ENCODE data around the gene TMLHE. TPM values are rescaled to one million over a fixed set of nuclear protein-coding genes. Genes with fewer than 3 reads are reported as not detected.
"Not testable (repeated sequence)": the region's sequence is repeated elsewhere in the genome, so short reads cannot be mapped to it uniquely, and the experiment has no call there.

The TMLHE gene
- polyA plus RNA-seq, 3 donors, result 14.3 to 28.3 (median 28.2) TPM

GRCh38 chrX:155514225-155514624, 98.5 kb downstream of the TMLHE start:
- Mint-ChIP-seq H3K27ac (no peak overlapping the region), H3K9me3 (peaks cover 0 to 3% (median 2%) of the 10 kb centered on the region in 7 donors), H3K27me3 (ENCODE audit: low read depth in 3 of 3) (no peaks in the 10 kb centered on the region), H3K4me3 (no peak overlapping the region), H3K36me3 (peaks cover 19 to 21% of the 10 kb centered on the region in 2 donors), H3K4me1 (no peaks in the 10 kb centered on the region)
- H3K79me2 ChIP-seq (ENCODE audit: insufficient read depth, low read length), result no peaks in the 10 kb centered on the region
- H3K36me3 ChIP-seq (replicated peaks in 1 of 2; ENCODE audit: control insufficient read depth in 1 of 2, insufficient read depth in 2 of 2, low read length in 2 of 2), result peaks cover 6 to 29% of the 10 kb centered on the region in 2 donors
- H3K27ac ChIP-seq (ENCODE audit: low read depth in 1 of 2, low read length in 2 of 2), result no peak overlapping the region
- no peak overlapping the region for H3K4me3 ChIP-seq (replicated peaks in 1 of 3; ENCODE audit: low read depth in 2 of 3, low read length in 3 of 3)
- H4K20me1 ChIP-seq (ENCODE audit: insufficient read depth, low read length), result no peaks in the 10 kb centered on the region
- H3K4me1 ChIP-seq (ENCODE audit: control insufficient read depth in 1 of 2, insufficient read depth in 2 of 2, low read length in 2 of 2), result no peaks in the 10 kb centered on the region
- no peak overlapping the region for H3K4me2 ChIP-seq (replicated peaks; ENCODE audit: extremely low read depth, low read length, poor library complexity, severe bottlenecking)
- H3K27me3 ChIP-seq (ENCODE audit: control insufficient read depth in 2 of 2, insufficient read depth in 2 of 2, low read length in 2 of 2), result no peaks in the 10 kb centered on the region
- no peak for DNase-seq
- intact Hi-C loops (cut with micrococcal nuclease), result no loop called here
- H3K9ac ChIP-seq (ENCODE audit: insufficient read depth, low read length, poor library complexity, severe bottlenecking), result no peak overlapping the region
- no peak for TF ChIP-seq CTCF (IDR thresholded peaks at IDR 0.05)
- H3K9me3 ChIP-seq (replicated peaks in 1 of 2; ENCODE audit: control insufficient read depth in 1 of 2, insufficient read depth in 1 of 2, low read length in 2 of 2), result no peaks in the 10 kb centered on the region
- H2AFZ ChIP-seq (ENCODE audit: insufficient read depth, low read depth, low read length, poor library complexity, severe bottlenecking), result no peak overlapping the region

GRCh38 chrX:155505296-155505695, 107.5 kb downstream of the TMLHE start:
- H3K4me1 ChIP-seq (ENCODE audit: control insufficient read depth in 1 of 2, insufficient read depth in 2 of 2, low read length in 2 of 2), result no peaks in the 10 kb centered on the region
- H3K27ac Mint-ChIP-seq, result no peak overlapping the region

GRCh38 chrX:155495134-155495533, 117.6 kb downstream of the TMLHE start:
- H3K4me3 ChIP-seq (replicated peaks in 1 of 3; ENCODE audit: low read depth in 2 of 3, low read length in 3 of 3); H3K4me1 Mint-ChIP-seq; H3K4me3 Mint-ChIP-seq; H3K27me3 Mint-ChIP-seq (ENCODE audit: low read depth in 3 of 3); H3K27ac Mint-ChIP-seq; H3K36me3 Mint-ChIP-seq; H3K9me3 Mint-ChIP-seq; intact Hi-C loops (cut with micrococcal nuclease); H3K27me3 ChIP-seq (ENCODE audit: control insufficient read depth in 2 of 2, insufficient read depth in 2 of 2, low read length in 2 of 2); H3K4me2 ChIP-seq (replicated peaks; ENCODE audit: extremely low read depth, low read length, poor library complexity, severe bottlenecking); H3K4me1 ChIP-seq (ENCODE audit: control insufficient read depth in 1 of 2, insufficient read depth in 2 of 2, low read length in 2 of 2); H4K20me1 ChIP-seq (ENCODE audit: insufficient read depth, low read length); H3K9me3 ChIP-seq (replicated peaks in 1 of 2; ENCODE audit: control insufficient read depth in 1 of 2, insufficient read depth in 1 of 2, low read length in 2 of 2); H3K36me3 ChIP-seq (replicated peaks in 1 of 2; ENCODE audit: control insufficient read depth in 1 of 2, insufficient read depth in 2 of 2, low read length in 2 of 2); H2AFZ ChIP-seq (ENCODE audit: insufficient read depth, low read depth, low read length, poor library complexity, severe bottlenecking); DNase-seq; H3K9ac ChIP-seq (ENCODE audit: insufficient read depth, low read length, poor library complexity, severe bottlenecking); H3K79me2 ChIP-seq (ENCODE audit: insufficient read depth, low read length); H3K27ac ChIP-seq (ENCODE audit: low read depth in 1 of 2, low read length in 2 of 2): not testable (repeated sequence)
- WGBS (ENCODE audit: insufficient coverage), result no CpG with 5 or more reads among the region's 2 CpGs

More at GRCh38 chrX:155505296-155505695, 107.5 kb downstream of the TMLHE start:
- TF ChIP-seq CTCF (IDR thresholded peaks at IDR 0.05), result no peak
- intact Hi-C loops (cut with micrococcal nuclease), result no loop called here
- peaks cover 23 to 32% of the 10 kb centered on the region in 2 donors for H3K36me3 Mint-ChIP-seq
- Histone ChIP-seq H3K4me2 (replicated peaks; ENCODE audit: extremely low read depth, low read length, poor library complexity, severe bottlenecking) (no peak overlapping the region), H3K79me2 (ENCODE audit: insufficient read depth, low read length) (no peaks in the 10 kb centered on the region), H2AFZ (ENCODE audit: insufficient read depth, low read depth, low read length, poor library complexity, severe bottlenecking) (no peak overlapping the region), H3K9me3 (replicated peaks in 1 of 2; ENCODE audit: control insufficient read depth in 1 of 2, insufficient read depth in 1 of 2, low read length in 2 of 2) (no peaks in the 10 kb centered on the region), H3K27ac (ENCODE audit: low read depth in 1 of 2, low read length in 2 of 2) (no peak overlapping the region), H3K27me3 (ENCODE audit: control insufficient read depth in 2 of 2, insufficient read depth in 2 of 2, low read length in 2 of 2) (no peaks in the 10 kb centered on the region), H3K9ac (ENCODE audit: insufficient read depth, low read length, poor library complexity, severe bottlenecking) (no peak overlapping the region), H4K20me1 (ENCODE audit: insufficient read depth, low read length) (no peaks in the 10 kb centered on the region), H3K36me3 (replicated peaks in 1 of 2; ENCODE audit: control insufficient read depth in 1 of 2, insufficient read depth in 2 of 2, low read length in 2 of 2) (peaks cover 4 to 27% of the 10 kb centered on the region in 2 donors), H3K4me3 (replicated peaks in 1 of 3; ENCODE audit: low read depth in 2 of 3, low read length in 3 of 3) (no peak overlapping the region)
- no peaks in the 10 kb centered on the region for H3K9me3 Mint-ChIP-seq
- H3K4me3 Mint-ChIP-seq, result no peak overlapping the region
- no peak for DNase-seq
- no peaks in the 10 kb centered on the region for H3K4me1 Mint-ChIP-seq
- H3K27me3 Mint-ChIP-seq (ENCODE audit: low read depth in 3 of 3), result no peaks in the 10 kb centered on the region

- intact Hi-C loops (cut with micrococcal nuclease), result not testable (repeated sequence)
- no CpG with 5 or more reads among the region's 3 CpGs for WGBS (ENCODE audit: insufficient coverage)
These were observed 121.3 kb downstream of the TMLHE start for GRCh38 chrX:155491421-155491820.

More at GRCh38 chrX:155491421-155491820, 121.3 kb downstream of the TMLHE start:
- not testable (repeated sequence) for H3K9me3 ChIP-seq (replicated peaks in 1 of 2; ENCODE audit: control insufficient read depth in 1 of 2, insufficient read depth in 1 of 2, low read length in 2 of 2); H3K4me2 ChIP-seq (replicated peaks; ENCODE audit: extremely low read depth, low read length, poor library complexity, severe bottlenecking); H3K4me1 Mint-ChIP-seq; H3K4me3 ChIP-seq (replicated peaks in 1 of 3; ENCODE audit: low read depth in 2 of 3, low read length in 3 of 3); DNase-seq; H3K27ac Mint-ChIP-seq; H2AFZ ChIP-seq (ENCODE audit: insufficient read depth, low read depth, low read length, poor library complexity, severe bottlenecking); H3K27me3 ChIP-seq (ENCODE audit: control insufficient read depth in 2 of 2, insufficient read depth in 2 of 2, low read length in 2 of 2); H3K79me2 ChIP-seq (ENCODE audit: insufficient read depth, low read length); H3K36me3 Mint-ChIP-seq; H4K20me1 ChIP-seq (ENCODE audit: insufficient read depth, low read length); H3K27ac ChIP-seq (ENCODE audit: low read depth in 1 of 2, low read length in 2 of 2); H3K4me3 Mint-ChIP-seq; H3K4me1 ChIP-seq (ENCODE audit: control insufficient read depth in 1 of 2, insufficient read depth in 2 of 2, low read length in 2 of 2); H3K36me3 ChIP-seq (replicated peaks in 1 of 2; ENCODE audit: control insufficient read depth in 1 of 2, insufficient read depth in 2 of 2, low read length in 2 of 2); H3K9ac ChIP-seq (ENCODE audit: insufficient read depth, low read length, poor library complexity, severe bottlenecking); H3K9me3 Mint-ChIP-seq; H3K27me3 Mint-ChIP-seq (ENCODE audit: low read depth in 3 of 3)

Data from CD14-positive monocyte (primary cell).